Heart right ventricle (tissue), 16 donors: ENCODE data around the gene SNRNP48. TPM values are rescaled to one million over a fixed set of nuclear protein-coding genes. Genes with fewer than 3 reads are reported as not detected.

Experiments used
- ATAC-seq, 8 donors: fragments of 200-7000 bp; cut with Tn5 transposase; one replicate each; pipeline ENCODE4 v1.9.1; 2020; ENCODE audit warnings: mild to moderate bottlenecking in 8 of 8, moderate library complexity in 8 of 8, moderate number of reproducible peaks in 1 of 8
- DNase-seq, 2 donors: peaks; one replicate each; pipeline ENCODE4 v3.0.0-alpha.2; 2020
- H3K27ac ChIP-seq, 10 donors: fragments of 200-600 bp; sonication (generic) in 2 of 10; one replicate each; pipeline versions ENCODE4 v1.5.0 to v1.8.0; 2020 to 2022; ENCODE audit warnings: mild to moderate bottlenecking in 3 of 10
- H3K27me3 ChIP-seq, 7 donors: fragments of 200-600 bp; one replicate each; pipeline ENCODE4 v1.8.0; 2021 to 2022; ENCODE audit warnings: mild to moderate bottlenecking in 2 of 7
- H3K36me3 ChIP-seq, 9 donors: fragments of 200-600 bp; sonication (generic) in 1 of 9; one replicate each; pipeline versions ENCODE4 v1.5.0 to v1.8.0; 2020 to 2022; ENCODE audit warnings: mild to moderate bottlenecking in 2 of 9
- H3K4me1 ChIP-seq, 9 donors: fragments of 200-600 bp; sonication (generic) in 1 of 9; one replicate each; pipeline versions ENCODE4 v1.5.0 to v1.8.0; 2020 to 2022; ENCODE audit warnings: mild to moderate bottlenecking in 4 of 9
- H3K4me3 ChIP-seq, 10 donors: fragments of 200-600 bp; sonication (generic) in 2 of 10; one replicate each; pipeline versions ENCODE4 v1.5.0 to v1.8.0; 2020 to 2022; ENCODE audit warnings: mild to moderate bottlenecking in 7 of 10, moderate library complexity in 2 of 10
- H3K9me3 ChIP-seq, 11 donors: fragments of 200-600 bp in 10 of 11; sonication (generic) in 2 of 11; one replicate each; pipeline versions ENCODE4 v1.5.0 to v1.8.0; 2013 to 2022; ENCODE audit warnings: mild to moderate bottlenecking in 2 of 11, control low read depth in 1 of 11, moderate library complexity in 1 of 11
- WGBS, 2 donors: extraction: QIAGEN DNeasy Blood & Tissue Kit; methylation state at CpG; one replicate each; pipeline ENCODE4 v1.1.7; 2013; ENCODE audit warnings: inconsistent platforms in 1 of 2; 5-methylcytosine and 5-hydroxymethylcytosine counted together
- intact Hi-C, 10 donors: fragments of 100-400 bp; cut with DNase I; formaldehyde crosslinking; loops; one replicate each; pipeline versions ENCODE4 v1.11.1 to v1.14.2; 2022
- polyA plus RNA-seq, 2 donors: library from polyadenylated mRNA; stranded (reverse); fragments of 200-250 nt; gene quantifications; one replicate each; pipeline ENCODE4 v1.2.3, GENCODE V29; 2013
- total RNA-seq, 10 donors: library from RNA; stranded (reverse); fragmentation: NEBNext Ultra II Directional in 3 of 10; extraction: Animal tissue kit (Norgen Biotek cat#: 25700) in 3 of 10; gene quantifications; one replicate each; pipeline versions ENCODE4 v1.2.1 to v1.2.4, GENCODE V29; 2021 to 2023
- TF ChIP-seq, protein P1 (sequence below), 9 donors: fragments of 200-600 bp; sonication (generic) in 2 of 9; IDR thresholded peaks; one replicate each; pipeline versions ENCODE4 v1.5.0 to v1.8.0; 2021 to 2022; ENCODE audit warnings: antibody characterized with exemption in 9 of 9, mild to moderate bottlenecking in 5 of 9, moderate library complexity in 1 of 9
- donor health status: Arrhythmogenic right ventricular cardiomyopathy.
- donor health status: ischemic (EF 13 %, LVEDD 7.1; RV severe dilation, severe dysfunction).
- donor health status: healthy with polysubstance abuse.
- donor health status: DM: no; HTN: yes; CAD: no.
- donor health status: DM: no; HTN: no; CAD: no.
- donor health status: ischemic (EF 25% LVEDD 6.9; RV normal size, moderate dysfunction).
- donor health status: ischemic (EF 25% LVEDD 5.7; RV mildly dilated, moderate dysfunction).
- donor health status: healthy.
- donor health status: DM: yes; HTN: yes; CAD: no.
- donor health status: Ischemic cardiomyopathy.
- donor health status: ischemic (EF 35%, LVEDD 5.7; RV mildly dilated, moderate dysfunction).
- donor health status: nonischemic (EF 11% LVEDD 7.7; RV severe dilation, severe dysfunction).
- donor health status: DM: yes; HTN: yes; CAD: no.
- donor health status: PGD.
- donor health status: ischemic (EF 29% LVEDD 5.4; RV normal size, mild dysfunction).
- donor health status: nonischemic (EF 23%, LVEDD 6.1; RV moderate dilation, normal function).

Gene SNRNP48
- total and polyA plus RNA-seq, 12 donors, result 9.1 to 21.1 (median 13.1) TPM

DNA sequence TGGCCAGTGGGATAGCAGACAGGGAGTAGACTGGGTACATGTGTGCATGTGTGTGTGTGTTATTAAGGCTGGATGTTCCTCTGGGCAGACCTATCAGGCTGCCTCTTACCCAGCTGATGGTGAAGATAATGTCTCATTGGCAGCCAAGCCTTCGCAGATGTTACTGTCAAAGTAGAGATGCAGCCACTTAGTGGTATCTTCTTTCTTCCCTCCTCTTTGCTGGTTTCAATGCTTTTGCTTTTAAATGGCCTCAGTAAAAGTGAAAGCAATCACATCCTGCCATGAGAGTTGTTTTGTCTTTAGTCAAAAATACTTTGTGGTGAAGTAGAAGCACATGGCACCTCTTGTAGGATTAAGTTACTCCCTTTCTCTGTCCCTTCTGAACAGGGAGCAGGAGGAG is 57.5 kb downstream of the SNRNP48 start:
- TF ChIP-seq, protein P1, sequence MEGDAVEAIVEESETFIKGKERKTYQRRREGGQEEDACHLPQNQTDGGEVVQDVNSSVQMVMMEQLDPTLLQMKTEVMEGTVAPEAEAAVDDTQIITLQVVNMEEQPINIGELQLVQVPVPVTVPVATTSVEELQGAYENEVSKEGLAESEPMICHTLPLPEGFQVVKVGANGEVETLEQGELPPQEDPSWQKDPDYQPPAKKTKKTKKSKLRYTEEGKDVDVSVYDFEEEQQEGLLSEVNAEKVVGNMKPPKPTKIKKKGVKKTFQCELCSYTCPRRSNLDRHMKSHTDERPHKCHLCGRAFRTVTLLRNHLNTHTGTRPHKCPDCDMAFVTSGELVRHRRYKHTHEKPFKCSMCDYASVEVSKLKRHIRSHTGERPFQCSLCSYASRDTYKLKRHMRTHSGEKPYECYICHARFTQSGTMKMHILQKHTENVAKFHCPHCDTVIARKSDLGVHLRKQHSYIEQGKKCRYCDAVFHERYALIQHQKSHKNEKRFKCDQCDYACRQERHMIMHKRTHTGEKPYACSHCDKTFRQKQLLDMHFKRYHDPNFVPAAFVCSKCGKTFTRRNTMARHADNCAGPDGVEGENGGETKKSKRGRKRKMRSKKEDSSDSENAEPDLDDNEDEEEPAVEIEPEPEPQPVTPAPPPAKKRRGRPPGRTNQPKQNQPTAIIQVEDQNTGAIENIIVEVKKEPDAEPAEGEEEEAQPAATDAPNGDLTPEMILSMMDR (IDR thresholded peaks at IDR 0.05), result no peak
- no peak overlapping the region for H3K27ac ChIP-seq
- peaks cover 0 to 3% (median 0%) of the 10 kb centered on the region in 9 donors for H3K4me1 ChIP-seq
- no peak overlapping the region for H3K4me3 ChIP-seq
- 64 to 92% methylated on average over 1 of the region's 1 CpG for WGBS, 2 donors
- ATAC-seq (no peak), DNase-seq (no peak)
- H3K36me3 ChIP-seq, result no peaks in the 10 kb centered on the region
- no peaks in the 10 kb centered on the region for H3K27me3 ChIP-seq
- H3K9me3 ChIP-seq, result no peaks in the 10 kb centered on the region
- intact Hi-C loops, result no loop called here

DNA sequence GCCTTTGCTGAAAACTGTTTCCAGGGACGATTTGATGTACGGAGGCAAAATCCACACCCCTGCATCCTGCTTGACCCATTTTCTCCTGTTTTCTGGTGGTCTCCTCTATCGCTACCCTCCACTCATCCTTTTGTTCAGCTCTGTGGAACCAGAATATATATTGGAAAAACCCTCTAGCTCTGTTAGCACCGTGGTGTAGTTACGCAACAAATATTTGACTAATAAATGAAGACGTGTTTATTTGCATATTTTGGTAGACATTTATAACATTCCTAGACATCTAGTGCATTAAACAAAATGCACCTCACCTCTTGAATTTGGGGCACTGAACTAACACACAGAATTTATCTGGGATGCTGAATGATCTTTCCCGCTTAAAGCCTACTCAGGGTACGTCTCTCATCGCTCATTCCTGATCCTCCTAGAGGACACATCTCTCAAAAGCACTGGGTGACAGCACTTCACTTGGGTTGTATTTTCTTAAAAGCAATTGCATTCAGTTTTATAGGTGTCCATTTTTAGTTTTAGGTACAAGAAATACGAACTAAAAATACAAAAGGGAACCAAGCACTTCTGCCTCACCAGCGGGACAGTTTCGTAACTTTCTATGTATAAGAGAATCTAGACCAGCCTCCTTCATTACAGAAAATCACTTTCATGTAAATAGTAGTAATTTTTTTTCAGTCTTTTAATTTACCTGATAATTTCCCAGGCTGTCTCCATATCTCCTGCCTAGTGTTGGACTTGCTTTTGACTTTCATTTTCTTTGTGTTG is 59.2 kb downstream of the SNRNP48 start:
- H3K36me3 ChIP-seq, result no peaks in the 10 kb centered on the region
- H3K27ac ChIP-seq, result no peak overlapping the region
- no peaks in the 10 kb centered on the region for H3K9me3 ChIP-seq
- 85 to 87% methylated on average over 12 of the region's 12 CpGs for WGBS, 2 donors
- peaks cover 0 to 3% (median 0%) of the 10 kb centered on the region in 9 donors for H3K4me1 ChIP-seq
- no peak for ATAC-seq
- TF ChIP-seq, protein P1 (IDR thresholded peaks at IDR 0.05), result no peak
- intact Hi-C loops, result no loop called here
- no peak overlapping the region for H3K4me3 ChIP-seq
- H3K27me3 ChIP-seq, result peaks cover 0 to 5% (median 0%) of the 10 kb centered on the region in 7 donors
- no peak for DNase-seq

DNA sequence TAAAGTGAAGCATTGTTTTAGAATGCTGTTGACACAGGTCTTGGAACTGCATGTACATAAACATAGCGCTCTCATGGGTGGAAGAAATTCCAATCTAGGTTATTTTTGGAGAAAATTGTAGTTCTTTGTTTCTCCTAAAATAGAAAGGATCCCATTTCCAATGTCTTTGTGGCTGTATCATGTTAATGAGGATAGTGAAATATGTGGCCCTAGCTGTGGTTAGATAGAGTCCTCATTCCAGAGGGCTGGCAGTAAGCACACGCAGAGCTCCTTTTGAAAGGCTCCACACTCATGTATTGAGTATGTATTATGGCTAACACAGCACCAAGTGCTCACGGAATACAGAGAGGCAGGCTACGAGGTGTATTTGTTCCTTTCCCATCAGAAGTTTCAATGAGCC is 60.9 kb downstream of the SNRNP48 start:
- no peaks in the 10 kb centered on the region for H3K9me3 ChIP-seq
- WGBS, 2 donors, result 82 to 83% methylated on average over 4 of the region's 4 CpGs
- intact Hi-C loops, result no loop called here
- H3K36me3 ChIP-seq, result no peaks in the 10 kb centered on the region
- ATAC-seq, result no peak
- no peak overlapping the region for H3K27ac ChIP-seq
- H3K27me3 ChIP-seq, result peaks cover 0 to 5% (median 0%) of the 10 kb centered on the region in 7 donors
- no peak overlapping the region for H3K4me3 ChIP-seq
- TF ChIP-seq, protein P1 (IDR thresholded peaks at IDR 0.05), result no peak
- H3K4me1 ChIP-seq, result peaks cover 0 to 3% (median 0%) of the 10 kb centered on the region in 9 donors
- DNase-seq, result no peak

DNA sequence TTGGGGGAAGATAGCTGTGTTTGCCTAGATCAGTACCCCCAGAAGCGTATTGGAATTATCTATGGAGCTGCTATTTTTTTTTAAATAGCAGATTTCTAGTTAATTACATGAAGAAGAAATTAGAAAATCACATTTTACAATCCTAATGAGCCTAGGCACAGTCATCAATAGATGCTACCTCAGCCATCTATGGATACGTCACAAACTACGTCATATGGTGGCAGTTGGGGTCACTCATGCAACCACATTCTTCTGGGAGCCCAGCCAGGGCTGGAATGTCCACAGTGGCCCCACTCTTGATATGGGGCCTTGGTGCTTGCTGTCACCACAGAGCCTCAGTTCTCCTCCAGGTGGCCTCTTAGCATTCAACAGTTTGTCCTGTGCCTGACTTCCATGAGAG is 63.0 kb downstream of the SNRNP48 start:
- Histone ChIP-seq H3K9me3 (no peaks in the 10 kb centered on the region), H3K27me3 (peaks cover 0 to 5% (median 0%) of the 10 kb centered on the region in 7 donors), H3K4me1 (peaks cover 0 to 3% (median 0%) of the 10 kb centered on the region in 9 donors), H3K36me3 (no peaks in the 10 kb centered on the region), H3K27ac (no peak overlapping the region), H3K4me3 (no peak overlapping the region)
- TF ChIP-seq, protein P1 (IDR thresholded peaks at IDR 0.05), result no peak
- intact Hi-C loops, result no loop called here
- DNase-seq (no peak), ATAC-seq (no peak)
- 90 to 96% methylated on average over 3 of the region's 3 CpGs for WGBS, 2 donors
